HG03460 (cell line): Measurements from ENCODE around the gene PCDHA7.
"Not testable (repeated sequence)": the region's sequence is repeated elsewhere in the genome, so short reads cannot be mapped to it uniquely, and the experiment has no call there.

Experiments
- ATAC-seq: cut with Tn5 transposase; IDR thresholded peaks from one replicate; pipeline ENCODE4 v1.9.1; 2021; ENCODE audit not compliant: unreplicated experiment

Gene PCDHA7

GRCh38 chr5:140862441-140863295 is 28.6 kb downstream of the PCDHA7 start:
- no peak for ATAC-seq

DNA sequence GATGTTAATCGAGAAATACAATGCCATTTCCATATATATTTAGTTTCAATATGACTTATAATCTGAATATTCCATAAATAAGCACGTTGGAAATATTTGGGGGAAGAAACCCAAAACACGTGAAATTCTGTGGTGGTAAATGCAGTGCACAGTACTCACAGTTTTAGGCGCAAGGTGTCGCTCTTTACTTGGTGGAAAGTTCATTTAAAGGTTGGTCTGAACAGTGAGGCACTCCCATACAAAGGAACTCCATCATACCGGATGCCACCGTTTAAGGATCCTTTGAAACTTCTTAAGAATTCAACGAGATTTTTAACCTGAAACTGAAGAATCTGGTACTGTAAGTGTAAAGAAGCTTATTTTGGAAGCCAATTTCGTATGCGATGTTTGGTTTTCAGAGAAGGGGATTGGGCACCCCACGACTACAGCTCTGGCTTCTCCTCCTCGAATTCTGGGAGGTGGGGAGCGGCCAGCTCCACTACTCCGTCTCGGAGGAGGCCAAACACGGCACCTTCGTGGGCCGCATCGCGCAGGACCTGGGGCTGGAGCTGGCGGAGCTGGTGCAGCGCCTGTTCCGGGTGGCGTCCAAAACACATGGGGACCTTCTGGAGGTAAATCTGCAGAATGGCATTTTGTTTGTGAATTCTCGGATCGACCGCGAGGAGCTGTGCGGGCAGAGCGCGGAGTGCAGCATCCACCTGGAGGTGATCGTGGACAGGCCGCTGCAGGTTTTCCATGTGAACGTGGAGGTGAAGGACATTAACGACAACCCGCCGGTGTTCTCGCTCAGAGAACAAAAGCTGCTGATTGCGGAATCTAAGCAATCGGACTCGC is 34.9 kb downstream of the PCDHA7 start, which contains the start of gene PCDHA11:
PCDHA11 (plus strand) TSS at position 237 of the 834 bp plus-strand sequence; CDS start at position 384, 147 bp downstream.
- no peak for ATAC-seq

DNA sequence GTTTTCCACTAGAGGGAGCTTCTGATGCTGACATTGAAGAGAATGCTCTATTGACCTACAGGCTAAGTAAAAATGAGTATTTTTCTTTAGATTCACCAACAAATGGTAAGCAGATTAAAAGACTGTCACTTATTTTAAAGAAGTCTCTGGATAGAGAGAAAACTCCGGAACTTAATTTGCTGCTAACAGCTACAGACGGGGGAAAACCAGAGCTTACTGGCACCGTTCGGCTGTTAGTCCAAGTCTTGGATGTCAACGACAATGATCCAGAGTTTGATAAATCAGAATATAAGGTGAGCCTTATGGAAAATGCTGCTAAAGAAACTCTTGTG is 35.5 kb downstream of the PCDHA7 start:
- no peak for ATAC-seq

GRCh38 chr5:140870221-140871201 is 36.4 kb downstream of the PCDHA7 start:
- ATAC-seq, result no peak

DNA sequence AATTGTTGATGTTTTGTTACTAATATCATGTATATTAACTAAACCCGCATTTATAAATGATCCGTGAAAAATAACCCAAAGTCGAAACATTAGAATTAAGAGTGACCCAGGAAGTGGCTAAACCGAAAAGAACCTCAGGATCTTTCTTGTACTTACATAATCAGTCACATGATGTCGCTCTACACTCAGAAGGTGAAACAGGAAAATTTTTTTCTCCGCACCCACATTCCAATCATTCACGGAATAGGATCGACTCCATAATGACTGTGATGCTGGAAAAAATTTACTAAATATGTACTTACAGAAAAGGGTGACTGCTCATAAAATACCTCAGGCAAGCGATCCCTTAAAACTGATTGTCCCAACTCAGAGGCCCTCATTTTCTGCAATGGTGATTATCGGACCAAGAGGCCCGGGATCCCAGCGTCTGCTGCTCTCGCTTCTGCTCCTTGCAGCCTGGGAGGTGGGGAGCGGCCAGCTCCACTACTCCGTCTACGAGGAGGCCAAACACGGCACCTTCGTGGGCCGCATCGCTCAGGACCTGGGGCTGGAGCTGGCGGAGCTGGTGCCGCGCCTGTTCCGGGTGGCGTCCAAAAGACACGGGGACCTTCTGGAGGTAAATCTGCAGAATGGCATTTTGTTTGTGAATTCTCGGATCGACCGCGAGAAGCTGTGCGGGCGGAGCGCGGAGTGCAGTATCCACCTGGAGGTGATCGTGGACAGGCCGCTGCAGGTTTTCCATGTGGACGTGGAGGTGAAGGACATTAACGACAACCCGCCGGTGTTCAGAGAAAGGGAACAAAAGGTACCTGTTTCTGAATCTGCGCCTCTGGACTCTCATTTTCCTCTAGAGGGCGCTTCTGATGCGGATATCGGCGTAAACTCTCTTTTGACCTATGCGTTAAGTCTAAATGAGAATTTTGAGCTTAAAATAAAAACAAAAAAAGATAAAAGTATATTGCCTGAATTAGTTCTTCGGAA is 41.3 kb downstream of the PCDHA7 start, which contains the start of gene PCDHA12:
PCDHA12 (plus strand) TSS at position 224 of the 981 bp plus-strand sequence; CDS start at position 389, 165 bp downstream.
- ATAC-seq, result no peak

DNA sequence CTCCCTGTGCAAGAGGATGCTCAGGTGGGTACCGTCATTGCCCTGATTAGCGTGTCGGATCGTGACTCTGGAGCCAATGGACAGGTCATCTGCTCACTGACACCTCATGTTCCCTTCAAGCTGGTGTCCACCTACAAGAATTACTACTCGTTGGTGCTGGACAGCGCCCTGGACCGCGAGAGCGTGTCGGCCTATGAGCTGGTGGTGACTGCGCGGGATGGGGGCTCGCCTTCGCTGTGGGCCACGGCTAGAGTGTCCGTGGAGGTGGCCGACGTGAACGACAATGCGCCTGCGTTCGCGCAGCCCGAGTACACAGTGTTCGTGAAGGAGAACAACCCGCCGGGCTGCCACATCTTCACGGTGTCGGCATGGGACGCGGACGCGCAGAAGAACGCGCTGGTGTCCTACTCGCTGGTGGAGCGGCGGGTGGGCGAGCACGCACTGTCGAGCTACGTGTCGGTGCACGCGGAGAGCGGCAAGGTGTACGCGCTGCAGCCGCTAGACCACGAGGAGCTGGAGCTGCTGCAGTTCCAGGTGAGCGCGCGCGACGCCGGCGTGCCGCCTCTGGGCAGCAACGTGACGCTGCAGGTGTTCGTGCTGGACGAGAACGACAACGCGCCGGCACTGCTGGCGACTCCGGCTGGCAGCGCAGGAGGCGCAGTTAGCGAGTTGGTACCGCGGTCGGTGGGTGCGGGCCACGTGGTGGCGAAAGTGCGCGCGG is 42.6 kb downstream of the PCDHA7 start:
- not testable (repeated sequence) for ATAC-seq

- ATAC-seq, result no peak
These were observed 43.2 kb downstream of the PCDHA7 start for GRCh38 chr5:140877262-140877581.

DNA sequence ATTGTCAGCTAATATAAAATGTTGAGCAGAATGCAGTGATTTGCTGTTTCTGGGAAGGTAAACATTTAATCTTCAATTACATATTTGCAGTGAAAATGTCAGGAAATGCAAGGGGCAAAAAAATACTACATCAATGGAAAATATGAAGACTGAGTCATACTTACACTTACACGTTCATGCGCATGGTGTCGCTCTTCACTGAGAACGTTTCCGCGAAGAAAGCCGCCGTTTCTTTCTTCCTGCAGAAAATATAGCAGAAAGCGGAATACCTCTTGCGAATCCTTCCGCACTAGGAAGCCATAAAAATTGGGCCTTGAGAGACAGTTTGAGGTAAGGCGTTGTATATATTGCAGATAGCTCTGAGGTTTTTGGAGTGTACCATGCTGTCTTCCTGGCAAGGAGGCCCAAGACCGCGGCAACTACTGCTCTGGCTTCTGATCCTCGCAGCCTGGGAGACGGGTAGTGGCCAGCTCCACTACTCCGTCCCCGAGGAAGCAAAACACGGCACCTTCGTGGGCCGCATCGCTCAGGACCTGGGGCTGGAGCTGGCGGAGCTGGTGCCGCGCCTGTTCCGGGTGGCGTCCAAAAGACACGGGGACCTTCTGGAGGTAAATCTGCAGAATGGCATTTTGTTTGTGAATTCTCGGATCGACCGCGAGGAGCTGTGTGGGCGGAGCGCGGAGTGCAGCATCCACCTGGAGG is 48.0 kb downstream of the PCDHA7 start, which contains the start of gene PCDHA13:
PCDHA13 (plus strand) TSS at position 236 of the 702 bp plus-strand sequence; CDS start at position 381, 145 bp downstream.
- ATAC-seq, result no peak

DNA sequence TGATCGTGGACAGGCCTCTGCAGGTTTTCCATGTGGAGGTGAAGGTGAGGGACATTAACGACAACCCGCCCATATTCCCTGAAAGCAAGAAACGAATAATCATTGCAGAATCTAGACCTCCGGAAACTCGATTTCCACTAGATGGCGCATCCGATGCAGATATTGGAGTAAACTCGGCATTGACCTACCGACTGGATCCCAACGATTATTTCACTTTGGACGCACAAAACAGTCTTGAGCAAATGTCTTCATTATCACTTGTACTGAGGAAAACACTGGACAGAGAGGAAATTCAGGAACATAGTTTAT is 48.5 kb downstream of the PCDHA7 start:
- no peak for ATAC-seq

DNA sequence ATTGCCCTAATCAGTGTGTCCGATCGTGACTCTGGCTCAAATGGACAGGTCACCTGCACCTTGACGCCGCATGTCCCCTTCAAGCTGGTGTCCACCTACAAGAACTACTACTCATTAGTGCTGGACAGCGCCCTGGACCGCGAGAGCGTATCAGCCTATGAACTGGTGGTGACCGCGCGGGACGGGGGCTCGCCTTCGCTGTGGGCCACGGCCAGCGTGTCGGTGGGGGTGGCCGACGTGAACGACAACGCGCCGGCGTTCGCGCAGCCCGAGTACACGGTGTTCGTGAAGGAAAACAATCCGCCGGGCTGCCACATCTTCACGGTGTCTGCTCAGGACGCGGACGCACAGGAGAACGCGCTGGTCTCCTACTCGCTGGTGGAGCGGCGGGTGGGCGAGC is 49.3 kb downstream of the PCDHA7 start:
- ATAC-seq, result no peak

- ATAC-seq, result no peak
These were observed 50.0 kb downstream of the PCDHA7 start for GRCh38 chr5:140883927-140884697.
